Omental fat pad (tissue), 4 donors: ENCODE data around the gene VPS72. TPM values are rescaled to one million over a fixed set of nuclear protein-coding genes. Genes with fewer than 3 reads are reported as not detected.
A peak's percentile ranks its signal among the peaks of the same experiment; 100 is the strongest.

ENCODE experiments used
- ATAC-seq: fragments of 150-250 bp; one replicate; pipeline ENCODE4 v1.9.1; 2016; ENCODE audit warnings: mild to moderate bottlenecking, moderate library complexity; ENCODE audit not compliant: low FRiP score
- DNase-seq: peaks from one replicate; pipeline ENCODE4 v3.0.0-alpha.2; 2019; ENCODE audit warnings: low spot score
- CTCF ChIP-seq, 3 donors: fragments of 450-650 bp; IDR thresholded peaks; one replicate each; pipeline ENCODE4 v1.5.1; 2016 to 2017; ENCODE audit warnings: antibody characterized with exemption in 3 of 3, mild to moderate bottlenecking in 3 of 3, moderate library complexity in 2 of 3
- total RNA-seq, 4 donors: library from RNA; depleted of rRNA; stranded (reverse); fragments of >200 nt; gene quantifications; one replicate each; pipeline ENCODE4 v1.1.0, GENCODE V29; 2016

Gene VPS72
- total RNA-seq, 4 donors from 2014 or later = 24.0 to 26.1 (median 24.6) TPM

- DNase-seq (no peak), ATAC-seq (no peak)
- TF ChIP-seq CTCF (IDR thresholded peaks at IDR 0.05) = no peak
Observed at GRCh38 chr1:151135433-151136385, 54.3 kb downstream of the VPS72 start.

GRCh38 chr1:151134991-151135390 is 55.0 kb downstream of the VPS72 start:
- ATAC-seq (no peak), DNase-seq (no peak)
- no peak for TF ChIP-seq CTCF (IDR thresholded peaks at IDR 0.05)

GRCh38 chr1:151134396-151134795 is 55.6 kb downstream of the VPS72 start:
- no peak for TF ChIP-seq CTCF (IDR thresholded peaks at IDR 0.05)
- ATAC-seq = no peak
- DNase-seq = no peak

GRCh38 chr1:151133018-151133806 is 56.8 kb downstream of the VPS72 start:
- no peak for TF ChIP-seq CTCF (IDR thresholded peaks at IDR 0.05)
- DNase-seq (no peak), ATAC-seq (peak; percentile 76)

- TF ChIP-seq CTCF (IDR thresholded peaks at IDR 0.05) = no peak
- DNase-seq (no peak), ATAC-seq (no peak)
Observed at GRCh38 chr1:151132335-151133017, 57.5 kb downstream of the VPS72 start.

GRCh38 chr1:151131701-151132334 is 58.2 kb downstream of the VPS72 start:
- DNase-seq = no peak
- TF ChIP-seq CTCF (IDR thresholded peaks at IDR 0.05) = no peak
- ATAC-seq = peak; percentile 40
